Measurements from ENCODE around the gene TMEM161A. TPM values are rescaled to one million over a fixed set of nuclear protein-coding genes. Genes with fewer than 3 reads are reported as not detected.

TMEM161A gene
- total and polyA plus RNA-seq, 9 of the 15 experiments (the other 6 are each of a cell fraction or from before 2014, with no cell fraction given), result 0.63 to 92.3 (median 38.9) TPM

DNA sequence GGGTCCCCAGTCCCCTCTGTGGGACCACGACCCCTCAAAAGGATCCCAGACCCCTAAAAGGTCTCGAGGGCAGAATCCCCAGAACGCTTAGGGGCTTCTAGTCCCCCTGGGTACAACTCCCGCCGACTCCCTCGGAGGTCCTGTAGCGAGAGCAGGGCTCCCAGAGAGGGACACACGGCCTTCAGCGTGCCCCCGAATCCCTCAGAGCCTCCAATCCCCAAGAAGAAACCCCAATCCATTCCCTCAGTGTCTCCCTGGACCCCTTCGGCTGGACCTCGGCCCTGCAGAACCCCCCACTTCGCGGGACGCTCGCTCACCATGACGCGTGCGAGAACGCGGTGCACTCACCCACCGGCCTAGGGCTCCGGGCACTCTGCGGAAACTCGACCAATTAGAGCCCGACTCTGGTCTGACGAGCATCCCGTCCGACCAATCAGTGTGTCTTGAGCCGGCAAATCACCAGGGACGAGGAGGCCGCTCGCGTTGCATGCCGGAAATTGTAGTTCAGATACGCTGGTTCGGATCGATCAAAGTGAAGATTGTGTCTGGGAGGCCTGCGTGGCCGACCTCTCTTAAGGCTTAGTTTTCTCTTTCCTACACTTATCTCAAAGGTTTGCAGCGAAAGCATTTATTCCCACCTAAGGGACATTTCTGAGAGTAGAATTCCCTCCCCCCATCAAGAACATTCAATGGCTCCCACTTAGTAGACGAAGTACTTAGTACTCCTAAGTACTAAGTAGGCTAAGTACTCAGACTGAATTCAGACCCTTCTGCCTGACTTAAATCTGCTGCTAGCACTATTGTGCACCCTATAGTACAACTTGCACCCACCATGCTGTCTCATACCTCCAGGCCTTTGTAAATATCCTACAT, at the start of gene TMEM161A (continued):
- no peak for TF ChIP-seq NUFIP1 (IDR thresholded peaks at IDR 0.05; ENCODE audit: partially characterized antibody)
- peak; percentile 20; the same call in 1 of the 2 replicates for TF ChIP-seq RB1 (IDR thresholded peaks at IDR 0.05; ENCODE audit: low read depth)
- no peak for TF ChIP-seq RBM39 (optimal IDR thresholded peaks at IDR 0.05; ENCODE audit: low read depth, low read length)
- TF ChIP-seq, protein P1, sequence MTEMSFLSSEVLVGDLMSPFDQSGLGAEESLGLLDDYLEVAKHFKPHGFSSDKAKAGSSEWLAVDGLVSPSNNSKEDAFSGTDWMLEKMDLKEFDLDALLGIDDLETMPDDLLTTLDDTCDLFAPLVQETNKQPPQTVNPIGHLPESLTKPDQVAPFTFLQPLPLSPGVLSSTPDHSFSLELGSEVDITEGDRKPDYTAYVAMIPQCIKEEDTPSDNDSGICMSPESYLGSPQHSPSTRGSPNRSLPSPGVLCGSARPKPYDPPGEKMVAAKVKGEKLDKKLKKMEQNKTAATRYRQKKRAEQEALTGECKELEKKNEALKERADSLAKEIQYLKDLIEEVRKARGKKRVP (CRISPR knock-in tag; IDR thresholded peaks at IDR 0.05), result no peak
- TF ChIP-seq, protein P2, sequence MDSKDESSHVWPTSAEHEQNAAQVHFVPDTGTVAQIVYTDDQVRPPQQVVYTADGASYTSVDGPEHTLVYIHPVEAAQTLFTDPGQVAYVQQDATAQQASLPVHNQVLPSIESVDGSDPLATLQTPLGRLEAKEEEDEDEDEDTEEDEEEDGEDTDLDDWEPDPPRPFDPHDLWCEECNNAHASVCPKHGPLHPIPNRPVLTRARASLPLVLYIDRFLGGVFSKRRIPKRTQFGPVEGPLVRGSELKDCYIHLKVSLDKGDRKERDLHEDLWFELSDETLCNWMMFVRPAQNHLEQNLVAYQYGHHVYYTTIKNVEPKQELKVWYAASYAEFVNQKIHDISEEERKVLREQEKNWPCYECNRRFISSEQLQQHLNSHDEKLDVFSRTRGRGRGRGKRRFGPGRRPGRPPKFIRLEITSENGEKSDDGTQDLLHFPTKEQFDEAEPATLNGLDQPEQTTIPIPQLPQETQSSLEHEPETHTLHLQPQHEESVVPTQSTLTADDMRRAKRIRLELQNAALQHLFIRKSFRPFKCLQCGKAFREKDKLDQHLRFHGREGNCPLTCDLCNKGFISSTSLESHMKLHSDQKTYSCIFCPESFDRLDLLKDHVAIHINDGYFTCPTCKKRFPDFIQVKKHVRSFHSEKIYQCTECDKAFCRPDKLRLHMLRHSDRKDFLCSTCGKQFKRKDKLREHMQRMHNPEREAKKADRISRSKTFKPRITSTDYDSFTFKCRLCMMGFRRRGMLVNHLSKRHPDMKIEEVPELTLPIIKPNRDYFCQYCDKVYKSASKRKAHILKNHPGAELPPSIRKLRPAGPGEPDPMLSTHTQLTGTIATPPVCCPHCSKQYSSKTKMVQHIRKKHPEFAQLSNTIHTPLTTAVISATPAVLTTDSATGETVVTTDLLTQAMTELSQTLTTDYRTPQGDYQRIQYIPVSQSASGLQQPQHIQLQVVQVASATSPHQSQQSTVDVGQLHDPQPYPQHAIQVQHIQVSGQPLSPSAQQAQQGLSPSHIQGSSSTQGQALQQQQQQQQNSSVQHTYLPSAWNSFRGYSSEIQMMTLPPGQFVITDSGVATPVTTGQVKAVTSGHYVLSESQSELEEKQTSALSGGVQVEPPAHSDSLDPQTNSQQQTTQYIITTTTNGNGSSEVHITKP (IDR thresholded peaks at IDR 0.05; ENCODE audit: partially characterized antibody), result peak; percentile 47
- TF ChIP-seq, protein P3, sequence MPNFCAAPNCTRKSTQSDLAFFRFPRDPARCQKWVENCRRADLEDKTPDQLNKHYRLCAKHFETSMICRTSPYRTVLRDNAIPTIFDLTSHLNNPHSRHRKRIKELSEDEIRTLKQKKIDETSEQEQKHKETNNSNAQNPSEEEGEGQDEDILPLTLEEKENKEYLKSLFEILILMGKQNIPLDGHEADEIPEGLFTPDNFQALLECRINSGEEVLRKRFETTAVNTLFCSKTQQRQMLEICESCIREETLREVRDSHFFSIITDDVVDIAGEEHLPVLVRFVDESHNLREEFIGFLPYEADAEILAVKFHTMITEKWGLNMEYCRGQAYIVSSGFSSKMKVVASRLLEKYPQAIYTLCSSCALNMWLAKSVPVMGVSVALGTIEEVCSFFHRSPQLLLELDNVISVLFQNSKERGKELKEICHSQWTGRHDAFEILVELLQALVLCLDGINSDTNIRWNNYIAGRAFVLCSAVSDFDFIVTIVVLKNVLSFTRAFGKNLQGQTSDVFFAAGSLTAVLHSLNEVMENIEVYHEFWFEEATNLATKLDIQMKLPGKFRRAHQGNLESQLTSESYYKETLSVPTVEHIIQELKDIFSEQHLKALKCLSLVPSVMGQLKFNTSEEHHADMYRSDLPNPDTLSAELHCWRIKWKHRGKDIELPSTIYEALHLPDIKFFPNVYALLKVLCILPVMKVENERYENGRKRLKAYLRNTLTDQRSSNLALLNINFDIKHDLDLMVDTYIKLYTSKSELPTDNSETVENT (CRISPR knock-in tag; IDR thresholded peaks at IDR 0.05), result peak; percentile 52; the same call in 1 of the 2 replicates
- TF ChIP-seq, protein P4, sequence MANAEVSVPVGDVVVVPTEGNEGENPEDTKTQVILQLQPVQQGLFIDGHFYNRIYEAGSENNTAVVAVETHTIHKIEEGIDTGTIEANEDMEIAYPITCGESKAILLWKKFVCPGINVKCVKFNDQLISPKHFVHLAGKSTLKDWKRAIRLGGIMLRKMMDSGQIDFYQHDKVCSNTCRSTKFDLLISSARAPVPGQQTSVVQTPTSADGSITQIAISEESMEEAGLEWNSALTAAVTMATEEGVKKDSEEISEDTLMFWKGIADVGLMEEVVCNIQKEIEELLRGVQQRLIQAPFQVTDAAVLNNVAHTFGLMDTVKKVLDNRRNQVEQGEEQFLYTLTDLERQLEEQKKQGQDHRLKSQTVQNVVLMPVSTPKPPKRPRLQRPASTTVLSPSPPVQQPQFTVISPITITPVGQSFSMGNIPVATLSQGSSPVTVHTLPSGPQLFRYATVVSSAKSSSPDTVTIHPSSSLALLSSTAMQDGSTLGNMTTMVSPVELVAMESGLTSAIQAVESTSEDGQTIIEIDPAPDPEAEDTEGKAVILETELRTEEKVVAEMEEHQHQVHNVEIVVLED (CRISPR knock-in tag; IDR thresholded peaks at IDR 0.05), result peak; percentile 42; the same call in 1 of the 2 replicates
- TF ChIP-seq ZNF76 (CRISPR knock-in tag; IDR thresholded peaks at IDR 0.05; ENCODE audit: borderline replicate concordance), result no peak
- peak; percentile 95 for TF ChIP-seq HDAC2 (IDR thresholded peaks at IDR 0.05)
- TF ChIP-seq ZNF253 (CRISPR knock-in tag; conservative IDR thresholded peaks at IDR 0.05), result no peak
- TF ChIP-seq RBFOX2 (IDR thresholded peaks at IDR 0.05; ENCODE audit: low read depth, low read length), result peak; percentile 95
- peak; percentile 82 for TF ChIP-seq SP2 (IDR thresholded peaks at IDR 0.05; ENCODE audit: extremely low read depth, low read depth, low read length, poor library complexity, severe bottlenecking)
- no peak for TF ChIP-seq ZNF41 (CRISPR knock-in tag; conservative IDR thresholded peaks at IDR 0.05)
- TF ChIP-seq, protein P5, sequence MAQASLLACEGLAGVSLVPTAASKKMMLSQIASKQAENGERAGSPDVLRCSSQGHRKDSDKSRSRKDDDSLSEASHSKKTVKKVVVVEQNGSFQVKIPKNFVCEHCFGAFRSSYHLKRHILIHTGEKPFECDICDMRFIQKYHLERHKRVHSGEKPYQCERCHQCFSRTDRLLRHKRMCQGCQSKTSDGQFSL (CRISPR knock-in tag; IDR thresholded peaks at IDR 0.05), result peak; percentile 88
- TF ChIP-seq, protein P5 (tag; IDR thresholded peaks at IDR 0.05), result peak in 1 of 2 experiments; percentile 77; a peak in 1 of 4 replicates
- peak; percentile 95 for TF ChIP-seq POLR2G (IDR thresholded peaks at IDR 0.05; ENCODE audit: low read depth, low read length)
